SKM-1 (cell line): Measurements from ENCODE around the gene CD83.
"Not testable (repeated sequence)": the region's sequence is repeated elsewhere in the genome, so short reads cannot be mapped to it uniquely, and the experiment has no call there.

Experiments used
- DNase-seq: peaks from one replicate; lab custom pipeline; 2025; ENCODE audit not compliant: unreplicated experiment; lab: John Stamatoyannopoulos, UW

Gene CD83

GRCh38 chr6:14146506-14147096 is 29.0 kb downstream of the CD83 start:
- DNase-seq = no peak

GRCh38 chr6:14147891-14148290 is 30.3 kb downstream of the CD83 start:
- DNase-seq = no peak

- no peak for DNase-seq
Observed at GRCh38 chr6:14148471-14148870, 30.9 kb downstream of the CD83 start.

- no peak for DNase-seq
Observed at GRCh38 chr6:14149053-14149738, 31.6 kb downstream of the CD83 start.

GRCh38 chr6:14149739-14150130 is 32.2 kb downstream of the CD83 start:
- no peak for DNase-seq

GRCh38 chr6:14151300-14151699 is 33.7 kb downstream of the CD83 start:
- DNase-seq = not testable (repeated sequence)

GRCh38 chr6:14151773-14152172 is 34.2 kb downstream of the CD83 start:
- DNase-seq = no peak

GRCh38 chr6:14153228-14153627 is 35.7 kb downstream of the CD83 start:
- DNase-seq = no peak

- DNase-seq = no peak
Observed at GRCh38 chr6:14159090-14159489, 41.5 kb downstream of the CD83 start.

GRCh38 chr6:14162826-14163225 is 45.3 kb downstream of the CD83 start:
- no peak for DNase-seq

GRCh38 chr6:14165091-14165490 is 47.5 kb downstream of the CD83 start:
- no peak for DNase-seq

- DNase-seq = no peak
Observed at GRCh38 chr6:14166839-14167238, 49.3 kb downstream of the CD83 start.

GRCh38 chr6:14170128-14170527 is 52.6 kb downstream of the CD83 start:
- DNase-seq = no peak

- no peak for DNase-seq
Observed at GRCh38 chr6:14172562-14172961, 55.0 kb downstream of the CD83 start.

- no peak for DNase-seq
Observed at GRCh38 chr6:14174226-14174625, 56.7 kb downstream of the CD83 start.

GRCh38 chr6:14174996-14175395 is 57.4 kb downstream of the CD83 start:
- DNase-seq = no peak

- no peak for DNase-seq
Observed at GRCh38 chr6:14176429-14176828, 58.9 kb downstream of the CD83 start.

- DNase-seq = no peak
Observed at GRCh38 chr6:14177413-14178082, 60.0 kb downstream of the CD83 start.

GRCh38 chr6:14178083-14178445 is 60.5 kb downstream of the CD83 start:
- DNase-seq = no peak

- DNase-seq = no peak
Observed at GRCh38 chr6:14180609-14181008, 63.0 kb downstream of the CD83 start.

- no peak for DNase-seq
Observed at GRCh38 chr6:14182916-14183315, 65.3 kb downstream of the CD83 start.
